ENCODE data around the gene VSTM2B. TPM values are rescaled to one million over a fixed set of nuclear protein-coding genes. Genes with fewer than 3 reads are reported as not detected.

The VSTM2B gene
- total and polyA plus RNA-seq, 7 donors = 0.41 TPM; not detected in 6

DNA sequence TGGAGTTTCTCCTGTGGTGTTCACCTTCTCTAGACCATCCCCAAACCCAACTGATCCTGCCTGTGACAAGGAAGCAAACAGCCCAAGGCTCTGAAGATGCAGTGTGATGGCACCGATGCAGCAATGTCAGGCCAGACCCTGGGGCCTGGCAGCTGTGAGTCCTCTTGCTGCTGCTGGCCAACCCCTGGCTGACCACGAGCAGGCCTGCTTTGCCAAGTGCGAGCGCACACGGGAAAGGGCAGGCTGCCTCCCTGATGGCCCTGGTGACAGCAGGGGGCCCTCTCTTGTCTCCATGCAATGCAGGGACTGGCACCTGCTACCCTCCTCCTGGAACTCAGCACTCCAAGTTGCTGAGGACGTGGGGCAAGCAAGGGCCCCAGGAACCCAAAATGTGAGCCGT lies 5.4 kb upstream of the VSTM2B start:
- WGBS, 2 donors = 61 to 64% methylated on average over 7 of the region's 7 CpGs
- DNase-seq = no peak
- intact Hi-C loops (cut with DNase I) = no loop called here
- Histone ChIP-seq H3K27me3 (peaks cover 4 to 53% (median 21%) of the 10 kb centered on the region in 3 donors), H3K4me3 (no peak overlapping the region), H3K27ac (no peak overlapping the region), H3K36me3 (no peaks in the 10 kb centered on the region), H3K9me3 (no peaks in the 10 kb centered on the region), H3K4me1 (peaks cover 0 to 9% (median 7%) of the 10 kb centered on the region in 4 donors)
- TF ChIP-seq EP300 (IDR thresholded peaks at IDR 0.05) = no peak

- H3K27me3 ChIP-seq = peaks cover 14 to 63% (median 31%) of the 10 kb centered on the region in 3 donors
- no peak overlapping the region for H3K4me3 ChIP-seq
- DNase-seq = no peak
- 63 to 65% methylated on average over 9 of the region's 9 CpGs for WGBS, 2 donors
- TF ChIP-seq POLR2A (IDR thresholded peaks at IDR 0.05) (no peak), EP300 (IDR thresholded peaks at IDR 0.05) (no peak), CTCF (IDR thresholded peaks at IDR 0.05) (no peak), POLR2AphosphoS5 (IDR thresholded peaks at IDR 0.05) (no peak)
- no peaks in the 10 kb centered on the region for H3K36me3 ChIP-seq
- H3K4me1 ChIP-seq = peaks cover 0 to 20% (median 18%) of the 10 kb centered on the region in 4 donors
- no peak overlapping the region for H3K27ac ChIP-seq
- H3K9me3 ChIP-seq = no peaks in the 10 kb centered on the region
- intact Hi-C loops (cut with DNase I) = no loop called here
Observed at GRCh38 chr19:29521291-29522075, 4.3 kb upstream of the VSTM2B start.

DNA sequence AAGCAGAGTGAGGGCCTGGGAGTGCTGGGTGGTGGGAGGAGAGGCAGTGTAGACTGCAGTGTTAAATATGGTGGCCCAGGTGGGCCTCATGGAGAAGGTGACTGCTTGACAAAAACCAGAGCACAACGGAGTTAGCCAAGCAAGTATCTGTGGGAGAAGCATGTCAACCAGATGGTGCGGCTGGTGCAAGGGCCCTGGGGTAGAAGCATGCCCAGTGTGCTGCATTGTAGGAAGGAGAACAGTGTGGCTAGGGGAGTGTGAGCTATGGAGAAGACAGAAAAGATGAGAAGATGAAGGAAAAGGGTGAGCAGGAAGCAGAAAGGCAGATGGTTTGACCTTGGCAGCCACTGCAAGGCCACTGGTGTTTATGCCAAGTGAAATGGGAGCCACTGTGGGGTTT lies 2.2 kb upstream of the VSTM2B start:
- Histone ChIP-seq H3K9me3 (no peaks in the 10 kb centered on the region), H3K27ac (no peak overlapping the region), H3K27me3 (peaks cover 33 to 82% (median 51%) of the 10 kb centered on the region in 3 donors), H3K4me1 (peaks cover 0 to 41% (median 39%) of the 10 kb centered on the region in 4 donors), H3K36me3 (no peaks in the 10 kb centered on the region), H3K4me3 (no peak overlapping the region)
- intact Hi-C loops (cut with DNase I) = no loop called here
- no peak for TF ChIP-seq CTCF (IDR thresholded peaks at IDR 0.05)
- TF ChIP-seq POLR2AphosphoS5 (IDR thresholded peaks at IDR 0.05) = no peak
- TF ChIP-seq EP300 (IDR thresholded peaks at IDR 0.05) = no peak
- no peak for TF ChIP-seq POLR2A (IDR thresholded peaks at IDR 0.05)
- WGBS, 2 donors = 83 to 93% methylated on average over 2 of the region's 2 CpGs
- DNase-seq = no peak

DNA sequence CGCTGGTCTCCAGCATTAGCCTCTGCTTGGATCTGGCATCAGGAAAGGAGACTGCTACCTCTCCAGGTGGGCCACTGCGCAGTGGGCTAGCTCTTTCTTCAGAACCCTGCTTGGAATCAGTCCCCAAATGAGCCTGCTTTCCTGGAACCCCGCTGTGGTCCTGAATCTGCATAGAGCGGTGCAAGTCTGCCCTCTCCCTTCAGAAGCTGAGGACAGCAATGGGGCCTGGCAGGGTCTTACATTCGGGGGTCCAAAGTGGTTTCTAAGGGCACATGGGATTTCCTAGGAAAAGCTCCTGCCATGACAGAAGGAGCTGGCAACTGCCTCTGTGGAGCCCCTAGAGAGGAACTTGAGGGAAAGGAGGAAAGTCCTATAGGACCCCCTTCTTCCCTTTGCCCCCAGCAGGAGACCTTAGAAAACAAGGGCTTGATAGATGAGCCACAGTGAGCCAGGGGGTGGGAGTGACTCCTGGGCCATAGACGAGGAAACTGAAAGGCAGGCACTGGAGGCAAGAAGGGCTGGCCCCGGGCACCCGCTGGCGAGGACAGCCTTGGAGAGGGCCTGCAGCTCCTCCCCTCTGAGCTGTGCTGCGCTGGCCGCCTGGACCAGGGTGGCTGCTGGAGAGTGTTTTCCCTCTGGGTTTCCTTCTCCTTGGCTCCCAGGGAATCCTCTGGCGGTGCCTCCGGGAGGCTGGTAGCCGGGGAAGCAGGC lies 1.4 kb upstream of the VSTM2B start:
- no peak for DNase-seq
- intact Hi-C loops (cut with DNase I) = no loop called here
- Histone ChIP-seq H3K9me3 (no peaks in the 10 kb centered on the region), H3K36me3 (no peaks in the 10 kb centered on the region), H3K27me3 (peaks cover 39 to 82% (median 59%) of the 10 kb centered on the region in 3 donors), H3K27ac (no peak overlapping the region), H3K4me3 (no peak overlapping the region), H3K4me1 (peaks cover 0 to 49% (median 45%) of the 10 kb centered on the region in 4 donors)
- TF ChIP-seq EP300 (IDR thresholded peaks at IDR 0.05) = no peak
- no peak for TF ChIP-seq CTCF (IDR thresholded peaks at IDR 0.05)
- TF ChIP-seq POLR2AphosphoS5 (IDR thresholded peaks at IDR 0.05) = no peak
- WGBS, 2 donors = 12 to 33% methylated on average over 14 of the region's 14 CpGs
